Breast epithelium (tissue), 3 donors: ENCODE data around the gene NOS2.

Source experiments
- CTCF ChIP-seq, 3 donors: fragments of 450-650 bp; IDR thresholded peaks; one replicate each; pipeline ENCODE4 v1.5.1; 2016 to 2017; ENCODE audit warnings: antibody characterized with exemption in 3 of 3, mild to moderate bottlenecking in 3 of 3, moderate library complexity in 3 of 3
- POLR2A ChIP-seq: fragments of 450-650 bp; IDR thresholded peaks from one replicate; pipeline ENCODE4 v1.6.1; 2016; ENCODE audit warnings: antibody characterized with exemption, mild to moderate bottlenecking, moderate library complexity
- POLR2AphosphoS5 ChIP-seq, 3 donors: sonication (generic); formaldehyde crosslinking; IDR thresholded peaks; one replicate each; pipeline ENCODE4 v1.6.1; 2017; ENCODE audit warnings: antibody characterized with exemption in 3 of 3

- TF ChIP-seq CTCF (IDR thresholded peaks at IDR 0.05) = no peak
- TF ChIP-seq POLR2A = no peak
- TF ChIP-seq POLR2AphosphoS5 (IDR thresholded peaks at IDR 0.05) = no peak
Observed at GRCh38 chr17:27768858-27769410, 31.4 kb downstream of the NOS2 start.
